Keratinocyte (primary cell): Measurements from ENCODE around the gene RFX2.

ENCODE experiments used
- EZH2 ChIP-seq: IDR thresholded peaks from one replicate; pipeline ENCODE4 v1.6.1; 2012; ENCODE audit warnings: inconsistent platforms, mild to moderate bottlenecking, low read length, moderate library complexity
- TF ChIP-seq, protein P1 (sequence below), 3 experiments: IDR thresholded peaks in 1 of 3; conservative IDR thresholded peaks in 1 of 3; optimal IDR thresholded peaks in 1 of 3; 2 replicates in 2 of 3; 3 replicates in 1 of 3; pipeline versions ENCODE3 to v1.5.1; 2011; ENCODE audit warnings: low read length in 3 of 3, mild to moderate bottlenecking in 3 of 3, moderate library complexity in 2 of 3, control low read depth in 1 of 3, inconsistent platforms in 1 of 3; ENCODE audit not compliant: insufficient read depth in 2 of 3; ENCODE audit errors: extremely low read depth in 1 of 3

DNA sequence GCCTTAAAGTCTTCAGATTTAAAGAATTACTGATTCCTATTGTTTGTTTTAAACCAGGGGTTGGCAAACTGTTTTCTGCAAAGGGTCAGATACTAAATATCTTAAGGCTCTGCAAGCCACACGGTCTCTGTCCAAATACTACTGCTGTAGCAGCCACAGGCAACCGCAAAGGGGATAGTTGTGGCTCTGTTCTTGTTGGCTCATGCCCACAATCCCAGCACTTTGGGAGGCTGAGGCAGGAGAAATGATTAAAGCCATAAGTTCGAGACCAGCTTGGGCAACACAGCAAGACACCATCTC, 154.7 kb downstream of the RFX2 start:
- no peak for TF ChIP-seq EZH2
- TF ChIP-seq, protein P1, sequence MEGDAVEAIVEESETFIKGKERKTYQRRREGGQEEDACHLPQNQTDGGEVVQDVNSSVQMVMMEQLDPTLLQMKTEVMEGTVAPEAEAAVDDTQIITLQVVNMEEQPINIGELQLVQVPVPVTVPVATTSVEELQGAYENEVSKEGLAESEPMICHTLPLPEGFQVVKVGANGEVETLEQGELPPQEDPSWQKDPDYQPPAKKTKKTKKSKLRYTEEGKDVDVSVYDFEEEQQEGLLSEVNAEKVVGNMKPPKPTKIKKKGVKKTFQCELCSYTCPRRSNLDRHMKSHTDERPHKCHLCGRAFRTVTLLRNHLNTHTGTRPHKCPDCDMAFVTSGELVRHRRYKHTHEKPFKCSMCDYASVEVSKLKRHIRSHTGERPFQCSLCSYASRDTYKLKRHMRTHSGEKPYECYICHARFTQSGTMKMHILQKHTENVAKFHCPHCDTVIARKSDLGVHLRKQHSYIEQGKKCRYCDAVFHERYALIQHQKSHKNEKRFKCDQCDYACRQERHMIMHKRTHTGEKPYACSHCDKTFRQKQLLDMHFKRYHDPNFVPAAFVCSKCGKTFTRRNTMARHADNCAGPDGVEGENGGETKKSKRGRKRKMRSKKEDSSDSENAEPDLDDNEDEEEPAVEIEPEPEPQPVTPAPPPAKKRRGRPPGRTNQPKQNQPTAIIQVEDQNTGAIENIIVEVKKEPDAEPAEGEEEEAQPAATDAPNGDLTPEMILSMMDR (optimal IDR thresholded peaks at IDR 0.05 in 1 of 3, IDR thresholded peaks at IDR 0.05 in 1 of 3, conservative IDR thresholded peaks at IDR 0.05 in 1 of 3; ENCODE audit: extremely low read depth in 1 of 3, insufficient read depth in 2 of 3, low read length in 3 of 3) = no peak
